K562 (cell line): ENCODE data around the gene COL5A3. TPM values are rescaled to one million over a fixed set of nuclear protein-coding genes. Genes with fewer than 3 reads are reported as not detected.
A peak's percentile ranks its signal among the peaks of the same experiment; 100 is the strongest.

Experiments used
- ATAC-seq: fragments of 200-7000 bp; cut with Tn5 transposase; 3 replicates; pipeline ENCODE4 v1.9.1; 2020; ENCODE audit warnings: moderate library complexity
- BruUV-seq: library from RNA; stranded (reverse); fragments of 400-500 nt; replicated peaks from 2 replicates; lab custom pipeline; 2021; lab: Mats Ljungman, UMichigan
- CTCF ChIA-PET: fragments of 300-600 bp; formaldehyde crosslinking; extraction: SDS; loops from one replicate; lab custom pipeline; 2021; ENCODE audit warnings: low intra/inter-chr PET ratio; lab: Yijun Ruan, JAX
- POLR2A ChIA-PET: fragments of 300-600, 350-650 bp; sonication (Branson Sonifier 250); formaldehyde crosslinking; extraction: SDS; loops from one replicate; lab custom pipeline; 2021; ENCODE audit warnings: antibody characterized with exemption, inconsistent platforms; lab: Yijun Ruan, JAX
- DNase-seq, 4 experiments: peaks; one replicate each; pipeline versions ENCODE4 v3.0.0 to v3.0.0-alpha.2; 2011 to 2018; ENCODE audit warnings: low spot score in 3 of 4, mixed read lengths in 3 of 4; ENCODE audit errors: extremely low read depth in 1 of 4
- FAIRE-seq: peaks from 2 replicates; lab custom pipeline; 2011; peaks lifted over from hg19 to GRCh38; lab: Jason Lieb, UNC
- H2AFZ ChIP-seq: 2 replicates; pipeline ENCODE4 v1.6.0; 2011; ENCODE audit warnings: low read depth, low read length, control low read depth, inconsistent platforms
- H3K27ac ChIP-seq: fragments of 200-600 bp; 3 replicates; pipeline ENCODE4 v1.8.0; 2011; ENCODE audit warnings: low read depth, mild to moderate bottlenecking, control low read depth, inconsistent platforms, low read length, moderate library complexity, mixed read lengths; ENCODE audit errors: extremely low read depth
- H3K27me3 ChIP-seq, 2 experiments: fragments of 300-600 bp in 1 of 2; 2 replicates in 1 of 2; 3 replicates in 1 of 2; pipeline versions ENCODE4 v1.6.0 to v1.8.0; 2011; ENCODE audit warnings: inconsistent platforms in 2 of 2, low read length in 2 of 2, mild to moderate bottlenecking in 1 of 2, mixed read lengths in 1 of 2, moderate library complexity in 1 of 2; ENCODE audit not compliant: control insufficient read depth in 2 of 2, insufficient read depth in 2 of 2
- H3K36me3 ChIP-seq: fragments of 300-600 bp; 3 replicates; pipeline ENCODE4 v1.8.0; 2011; ENCODE audit warnings: mild to moderate bottlenecking, low read length, inconsistent platforms; ENCODE audit not compliant: control insufficient read depth, insufficient read depth
- H3K4me1 ChIP-seq, 2 experiments: fragments of 200-600 bp in 1 of 2; replicated peaks in 1 of 2; 2 replicates in 1 of 2; 3 replicates in 1 of 2; pipeline versions ENCODE4 v1.5.1 to v1.8.0; 2011; ENCODE audit warnings: inconsistent platforms in 2 of 2, low read length in 2 of 2, mild to moderate bottlenecking in 1 of 2, mixed read lengths in 1 of 2, moderate library complexity in 1 of 2; ENCODE audit not compliant: control insufficient read depth in 2 of 2, insufficient read depth in 2 of 2
- H3K4me2 ChIP-seq: 2 replicates; pipeline ENCODE4 v1.6.1; 2011; ENCODE audit warnings: low read length, control low read depth, inconsistent platforms, mixed read lengths; ENCODE audit not compliant: insufficient read depth
- H3K4me3 ChIP-seq: fragments of 200-600 bp; sonication (generic), shearing (Covaris generic); 2 replicates; pipeline ENCODE4 v1.5.1; 2016; ENCODE audit warnings: control low read depth, inconsistent platforms
- H3K79me2 ChIP-seq: fragments of 200-600 bp; 3 replicates; pipeline ENCODE4 v1.8.0; 2011; ENCODE audit warnings: low read length, inconsistent platforms; ENCODE audit not compliant: control insufficient read depth, insufficient read depth
- H3K9ac ChIP-seq, 2 experiments: 2 replicates each; pipeline versions ENCODE4 v1.6.0 to v1.6.1; 2011; ENCODE audit warnings: low read depth in 2 of 2, low read length in 2 of 2, control low read depth in 1 of 2, inconsistent platforms in 1 of 2, mild to moderate bottlenecking in 1 of 2, mixed read lengths in 1 of 2; ENCODE audit not compliant: insufficient read depth in 1 of 2
- H3K9me1 ChIP-seq: one replicate; pipeline ENCODE4 v1.6.0; 2011; ENCODE audit warnings: inconsistent platforms, mild to moderate bottlenecking, low read length, moderate library complexity; ENCODE audit not compliant: control insufficient read depth, insufficient read depth
- H3K9me3 ChIP-seq: replicated peaks from 2 replicates; pipeline ENCODE4 v1.5.1; 2011; ENCODE audit warnings: low read depth, low read length, inconsistent platforms; ENCODE audit not compliant: control insufficient read depth, insufficient read depth
- H4K20me1 ChIP-seq: replicated peaks from 2 replicates; pipeline ENCODE4 v1.6.1; 2011; ENCODE audit warnings: low read length, inconsistent platforms, mixed read lengths; ENCODE audit not compliant: control insufficient read depth, insufficient read depth
- BCOR ChIP-seq: fragments of 450-650 bp; IDR thresholded peaks from 2 replicates; pipeline ENCODE4 v1.6.1; 2016
- ESRRB ChIP-seq: fragments of 250-450 bp; sonication (Bioruptor Pico); IDR thresholded peaks from 2 replicates; pipeline ENCODE4 v1.5.0; 2020; ENCODE audit warnings: mild to moderate bottlenecking, moderate library complexity, borderline replicate concordance
- ETV1 ChIP-seq: fragments of 450-650 bp; conservative IDR thresholded peaks from 2 replicates; pipeline ENCODE4 v1.6.1; 2016; ENCODE audit warnings: missing genetic modification characterization, control low read depth, low read depth, missing compliant biosample characterization
- HDGF ChIP-seq: fragments of 450-650 bp; IDR thresholded peaks from 2 replicates; pipeline ENCODE4 v1.6.1; 2016
- HMG20A ChIP-seq: fragments of 450-650 bp; formaldehyde crosslinking; conservative IDR thresholded peaks from 2 replicates; pipeline ENCODE4 v1.4.0; 2020; ENCODE audit warnings: mild to moderate bottlenecking, mixed read lengths
- MCM3 ChIP-seq: fragments of 450-650 bp; IDR thresholded peaks from 2 replicates; pipeline ENCODE4 v1.6.1; 2016
- MEF2A ChIP-seq: IDR thresholded peaks from 2 replicates; pipeline ENCODE4 v1.6.1; 2011; ENCODE audit warnings: low read depth, mild to moderate bottlenecking, low read length, moderate library complexity; ENCODE audit not compliant: control insufficient read depth
- NCOR1 ChIP-seq: fragments of 450-650 bp; IDR thresholded peaks from 2 replicates; pipeline ENCODE4 v1.6.1; 2016; ENCODE audit warnings: mild to moderate bottlenecking, moderate library complexity
- NEUROD1 ChIP-seq: fragments of 150-350 bp; IDR thresholded peaks from 2 replicates; pipeline ENCODE4 v1.6.1; 2014; ENCODE audit warnings: borderline replicate concordance, low read length, low read depth; ENCODE audit not compliant: partially characterized antibody
- NFIX ChIP-seq: fragments of 250-450 bp; sonication (Bioruptor Pico); IDR thresholded peaks from 2 replicates; pipeline ENCODE4 v1.4.0; 2020; ENCODE audit warnings: low read depth, mild to moderate bottlenecking, moderate library complexity
- NRF1 ChIP-seq, 2 experiments: fragments of 450-650 bp; IDR thresholded peaks in 1 of 2; conservative IDR thresholded peaks in 1 of 2; 2 replicates each; pipeline ENCODE4 v1.6.1; 2014; ENCODE audit warnings: mild to moderate bottlenecking in 2 of 2
- RBM25 ChIP-seq: fragments of 200-400 bp; formaldehyde crosslinking; IDR thresholded peaks from 2 replicates; pipeline ENCODE4 v1.6.1; 2018; ENCODE audit warnings: low read length, low read depth, moderate library complexity; ENCODE audit not compliant: severe bottlenecking
- RFX7 ChIP-seq: fragments of 250-450 bp; sonication (Bioruptor Pico); IDR thresholded peaks from 2 replicates; pipeline ENCODE4 v1.5.1; 2021; ENCODE audit warnings: mild to moderate bottlenecking
- SLC30A9 ChIP-seq: fragments of 250-450 bp; sonication (Bioruptor Pico); IDR thresholded peaks from 2 replicates; pipeline ENCODE4 v1.8.0; 2022; ENCODE audit warnings: mild to moderate bottlenecking, moderate library complexity
- SP2 ChIP-seq: IDR thresholded peaks from 2 replicates; pipeline ENCODE4 v1.6.1; 2011; ENCODE audit warnings: mild to moderate bottlenecking, low read depth, low read length, moderate library complexity; ENCODE audit not compliant: poor library complexity, severe bottlenecking; ENCODE audit errors: extremely low read depth
- TAF15 ChIP-seq: fragments of 200-400 bp; formaldehyde crosslinking; IDR thresholded peaks from 2 replicates; pipeline ENCODE4 v1.6.1; 2017; ENCODE audit warnings: mild to moderate bottlenecking, low read depth, low read length, moderate library complexity
- TFAM ChIP-seq: fragments of 250-450 bp; sonication (Bioruptor Pico); conservative IDR thresholded peaks from 2 replicates; pipeline ENCODE4 v1.5.0; 2021; ENCODE audit warnings: mild to moderate bottlenecking, moderate library complexity
- ZFP36 ChIP-seq: fragments of 150-350 bp; IDR thresholded peaks from 2 replicates; pipeline ENCODE4 v1.6.1; 2018; ENCODE audit warnings: low read length, low read depth; ENCODE audit not compliant: partially characterized antibody
- ZNF124 ChIP-seq: sonication (generic); formaldehyde crosslinking; IDR thresholded peaks from 2 replicates; pipeline ENCODE4 v1.8.1; 2022; ENCODE audit warnings: missing genetic modification reagents
- WGBS: fragments of 100-300 bp; shearing (Covaris generic); methylation state at CpG from one replicate; pipeline ENCODE4 v1.1.6; 2016; ENCODE audit warnings: low coverage, mixed read lengths; ENCODE audit not compliant: insufficient coverage; ENCODE audit errors: missing lambda C conversion rate; 5-methylcytosine and 5-hydroxymethylcytosine counted together
- in situ Hi-C: fragments of 300-500 bp; cut with MboI; formaldehyde crosslinking; loops from 4 replicates; pipeline ENCODE4 v1.15.0; 2018; ENCODE audit warnings: inconsistent platforms, mixed read lengths
- intact Hi-C: fragments of 100-400 bp; cut with micrococcal nuclease; formaldehyde crosslinking; loops from 2 replicates; pipeline ENCODE4 v1.14.2; 2022
- polyA plus RNA-seq, 8 experiments: library from polyadenylated mRNA; depleted of rRNA in 4 of 8; stranded (reverse) in 5 of 8; unstranded in 3 of 8; fragments of >200 nt; fragmentation: Nextera tagmentation in 2 of 8; fragmentation: Illumina TruSeq in 1 of 8; extraction: Ambion mirVana in 2 of 8; extraction: Trizol in 1 of 8; gene quantifications; 2 replicates each; pipeline versions ENCODE4 v1.2.1 to v1.2.3, GENCODE V29; 2011 to 2014; ENCODE audit warnings: inconsistent platforms in 1 of 8, missing spikeins in 1 of 8
- total RNA-seq, 7 experiments: library from RNA; depleted of rRNA in 6 of 7; stranded (reverse); fragments of >200 nt in 6 of 7; fragmentation: Illumina TruSeq in 2 of 7; extraction: Trizol in 2 of 7; gene quantifications; 2 replicates each; pipeline versions ENCODE4 v1.2.1 to v1.2.3, GENCODE V29; 2011 to 2021; ENCODE audit warnings: low replicate concordance in 1 of 7

The COL5A3 gene
- total and polyA plus RNA-seq, 9 of the 15 experiments (the other 6 are each of a cell fraction or from before 2014, with no cell fraction given) = 0.01 to 0.02 TPM; not detected in 7

DNA sequence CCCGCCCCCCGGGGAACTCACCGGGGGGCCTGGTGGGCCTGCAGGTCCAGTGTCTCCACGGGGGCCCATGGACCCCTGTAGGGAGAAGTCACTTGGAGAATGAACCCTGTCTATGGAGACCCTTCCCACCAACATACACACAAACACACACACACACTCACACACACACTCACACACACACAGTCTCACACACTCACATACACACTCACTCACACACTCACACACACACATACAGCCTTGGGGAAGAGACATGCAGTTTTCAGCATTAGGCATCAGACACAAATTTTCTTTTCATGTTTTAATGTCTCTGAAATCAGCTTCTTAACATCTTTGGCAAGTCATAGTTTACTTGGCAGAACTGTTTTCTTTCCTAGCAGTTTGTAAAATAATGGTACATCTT is 43.0 kb downstream of the COL5A3 start:
- no peak overlapping the region for H3K4me3 ChIP-seq
- H3K9me3 ChIP-seq = no peaks in the 10 kb centered on the region
- no peaks in the 10 kb centered on the region for H4K20me1 ChIP-seq
- BruUV-seq = no TSS peak
- POLR2A ChIA-PET = interaction anchor here (0.6 kb wide), 1 partner anchor 227 kb away, joined by 3 read pairs; no protein-coding TSS in a partner anchor
- peaks cover 3 to 18% of the 10 kb centered on the region in 2 experiments; a peak in 4 of 5 replicates for H3K27me3 ChIP-seq
- ATAC-seq (no peak), FAIRE-seq (no peak)
- no peak overlapping the region for H3K4me2 ChIP-seq
- no peaks in the 10 kb centered on the region for H3K36me3 ChIP-seq
- in situ Hi-C loops = no loop called here
- no peaks in the 10 kb centered on the region for H3K79me2 ChIP-seq
- no peak overlapping the region for H3K9ac ChIP-seq
- no peak for TF ChIP-seq HDGF
- TF ChIP-seq NFIX (CRISPR knock-in tag) = no peak
- no peak for TF ChIP-seq SLC30A9 (CRISPR knock-in tag)
- TF ChIP-seq MCM3 = peak; percentile 82; the same call in 1 of the 2 replicates
- TF ChIP-seq, all 486 proteins: peak for 1
- no peaks in the 10 kb centered on the region for H3K9me1 ChIP-seq
- CTCF ChIA-PET = no interaction called here
- H3K4me1 ChIP-seq = no peaks in the 10 kb centered on the region
- H3K27ac ChIP-seq = no peak overlapping the region
- H2AFZ ChIP-seq = no peak overlapping the region
- no peak for DNase-seq
- intact Hi-C loops = no loop called here
- 0% methylated on average over 1 of the region's 4 CpGs for WGBS

- Histone ChIP-seq H3K79me2 (no peaks in the 10 kb centered on the region), H3K9ac (no peak overlapping the region; a peak in 1 of 4 replicates), H3K4me3 (no peak overlapping the region), H3K4me2 (no peak overlapping the region), H3K36me3 (no peaks in the 10 kb centered on the region), H3K9me1 (no peaks in the 10 kb centered on the region), H3K27me3 (peaks cover 3 to 18% of the 10 kb centered on the region in 2 experiments; a peak in 4 of 5 replicates), H3K9me3 (no peaks in the 10 kb centered on the region), H3K27ac (no peak overlapping the region), H2AFZ (no peak overlapping the region), H3K4me1 (no peaks in the 10 kb centered on the region), H4K20me1 (no peaks in the 10 kb centered on the region)
- TF ChIP-seq RBM25 (peak; percentile 45), SP2 (no peak), HMG20A (CRISPR knock-in tag) (no peak), TAF15 (no peak), TFAM (CRISPR knock-in tag) (no peak), NEUROD1 (no peak), RFX7 (no peak), ESRRB (CRISPR knock-in tag) (no peak), ZFP36 (peak; percentile 84), NCOR1 (no peak), NRF1 (conservative IDR thresholded peaks at IDR 0.05 in 1 of 2, IDR thresholded peaks at IDR 0.05 in 1 of 2) (peak; percentile 55 to 59), ETV1 (tag) (no peak), MEF2A (no peak), BCOR (peak; percentile 21; the same call in 1 of the 2 replicates), ZNF124 (CRISPR knock-in tag) (no peak)
- ChIA-PET CTCF (no interaction called here), POLR2A (interaction anchor here (0.5 kb wide), 1 partner anchor 380 kb away, joined by 3 read pairs; no protein-coding TSS in a partner anchor)
- FAIRE-seq (no peak), DNase-seq (no peak), ATAC-seq (no peak)
- BruUV-seq = no TSS peak
- intact Hi-C loops = no loop called here
- in situ Hi-C loops = no loop called here
- WGBS = 15% methylated on average over 23 of the region's 29 CpGs
Observed at GRCh38 chr19:9966448-9966847, 43.9 kb downstream of the COL5A3 start.
